ENCODE results near the gene TECRL. TPM values are rescaled to one million over a fixed set of nuclear protein-coding genes. Genes with fewer than 3 reads are reported as not detected.

Gene TECRL
- total RNA-seq, 4 donors from 2014 or later, result not detected

- no peaks in the 10 kb centered on the region for H3K4me1 ChIP-seq
- H3K36me3 ChIP-seq, result no peaks in the 10 kb centered on the region
- no peak overlapping the region for H3K27ac ChIP-seq
- DNase-seq, result no peak
- no peaks in the 10 kb centered on the region for H3K9me3 ChIP-seq
- no peaks in the 10 kb centered on the region for H3K27me3 ChIP-seq
- intact Hi-C loops (cut with DNase I; ENCODE audit: low total_unique reads), result no loop called here
- no peak overlapping the region for H3K4me3 ChIP-seq
- TF ChIP-seq POLR2A (IDR thresholded peaks at IDR 0.05), result no peak
- no peak for TF ChIP-seq CTCF (IDR thresholded peaks at IDR 0.05)
Observed at GRCh38 chr4:64250061-64250460, 159.2 kb downstream of the TECRL start.

- TF ChIP-seq CTCF (IDR thresholded peaks at IDR 0.05) (no peak), POLR2A (IDR thresholded peaks at IDR 0.05) (no peak)
- Histone ChIP-seq H3K27ac (no peak overlapping the region), H3K36me3 (no peaks in the 10 kb centered on the region), H3K27me3 (no peaks in the 10 kb centered on the region), H3K4me3 (no peak overlapping the region), H3K9me3 (no peaks in the 10 kb centered on the region), H3K4me1 (no peaks in the 10 kb centered on the region)
- intact Hi-C loops (cut with DNase I; ENCODE audit: low total_unique reads), result no loop called here
- DNase-seq, result no peak
Observed at GRCh38 chr4:64248186-64248585, 161.1 kb downstream of the TECRL start.

GRCh38 chr4:64230709-64231310 lies 178.4 kb downstream of the TECRL start:
- peaks cover 0 to 12% of the 10 kb centered on the region in 2 donors for H3K9me3 ChIP-seq

More at GRCh38 chr4:64230709-64231310, 178.4 kb downstream of the TECRL start:
- no peak for DNase-seq
- TF ChIP-seq CTCF (IDR thresholded peaks at IDR 0.05) (no peak), POLR2A (IDR thresholded peaks at IDR 0.05) (no peak)
- H3K27me3 ChIP-seq, result no peaks in the 10 kb centered on the region
- no peaks in the 10 kb centered on the region for H3K36me3 ChIP-seq
- no peaks in the 10 kb centered on the region for H3K4me1 ChIP-seq
- no peak overlapping the region for H3K4me3 ChIP-seq
- H3K27ac ChIP-seq, result no peak overlapping the region
- intact Hi-C loops (cut with DNase I; ENCODE audit: low total_unique reads), result no loop called here

Small RNA genes within 50 kb of the gene (small RNA-seq; reads per million reads assigned to genes)
- gene RNU6-191P, result not detected

All from uterus (tissue), 4 donors.